AG04449 (cell line): ENCODE data around the gene NDUFC2.
"Not testable (repeated sequence)": the region's sequence is repeated elsewhere in the genome, so short reads cannot be mapped to it uniquely, and the experiment has no call there.

Experiments
- CTCF ChIA-PET: fragments of 350-600 bp; formaldehyde crosslinking; extraction: SDS; loops from one replicate; lab custom pipeline; 2021; ENCODE audit warnings: antibody characterized with exemption; lab: Yijun Ruan, JAX
- POLR2A ChIA-PET: fragments of 400-600, 350-600 bp; formaldehyde crosslinking; extraction: SDS; loops from one replicate; lab custom pipeline; 2020; ENCODE audit warnings: antibody characterized with exemption, inconsistent platforms; lab: Yijun Ruan, JAX
- DNase-seq: peaks from one replicate; pipeline ENCODE4 v3.0.0-alpha.2; 2010; ENCODE audit warnings: low read depth, low spot score
- H3K4me3 ChIP-seq: 2 replicates; pipeline ENCODE4 v1.5.1; 2011; ENCODE audit warnings: low read depth, mild to moderate bottlenecking, control low read depth, low read length
- TF ChIP-seq, protein P1 (sequence below): IDR thresholded peaks from one replicate; pipeline ENCODE4 v1.5.1; 2011; ENCODE audit warnings: mild to moderate bottlenecking, moderate library complexity, low read length, control low read depth, inconsistent platforms; ENCODE audit not compliant: insufficient read depth; ENCODE audit errors: missing control alignments

NDUFC2 gene

DNA sequence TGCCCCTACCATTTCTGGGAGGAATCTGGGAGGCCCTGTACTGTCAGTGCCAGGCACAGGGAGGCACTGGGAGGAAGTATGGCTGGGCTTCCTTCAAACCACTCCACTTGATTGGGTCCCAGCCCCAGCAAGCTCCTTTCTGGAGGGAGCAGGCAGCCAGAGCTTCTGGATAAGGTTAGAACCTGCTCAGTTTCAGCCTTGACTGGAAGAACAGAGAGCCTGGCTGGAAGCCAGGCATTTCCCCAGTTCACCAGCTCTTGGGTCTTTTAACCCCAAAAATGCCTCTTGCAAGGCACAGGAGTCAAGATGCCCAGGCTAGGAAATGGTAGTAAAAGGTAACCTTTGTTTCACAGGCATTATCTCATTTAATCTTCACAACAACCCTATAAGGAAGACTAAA lies 47.6 kb downstream of the NDUFC2 start:
- no peak overlapping the region for H3K4me3 ChIP-seq
- no peak for DNase-seq
- TF ChIP-seq, protein P1, sequence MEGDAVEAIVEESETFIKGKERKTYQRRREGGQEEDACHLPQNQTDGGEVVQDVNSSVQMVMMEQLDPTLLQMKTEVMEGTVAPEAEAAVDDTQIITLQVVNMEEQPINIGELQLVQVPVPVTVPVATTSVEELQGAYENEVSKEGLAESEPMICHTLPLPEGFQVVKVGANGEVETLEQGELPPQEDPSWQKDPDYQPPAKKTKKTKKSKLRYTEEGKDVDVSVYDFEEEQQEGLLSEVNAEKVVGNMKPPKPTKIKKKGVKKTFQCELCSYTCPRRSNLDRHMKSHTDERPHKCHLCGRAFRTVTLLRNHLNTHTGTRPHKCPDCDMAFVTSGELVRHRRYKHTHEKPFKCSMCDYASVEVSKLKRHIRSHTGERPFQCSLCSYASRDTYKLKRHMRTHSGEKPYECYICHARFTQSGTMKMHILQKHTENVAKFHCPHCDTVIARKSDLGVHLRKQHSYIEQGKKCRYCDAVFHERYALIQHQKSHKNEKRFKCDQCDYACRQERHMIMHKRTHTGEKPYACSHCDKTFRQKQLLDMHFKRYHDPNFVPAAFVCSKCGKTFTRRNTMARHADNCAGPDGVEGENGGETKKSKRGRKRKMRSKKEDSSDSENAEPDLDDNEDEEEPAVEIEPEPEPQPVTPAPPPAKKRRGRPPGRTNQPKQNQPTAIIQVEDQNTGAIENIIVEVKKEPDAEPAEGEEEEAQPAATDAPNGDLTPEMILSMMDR = no peak
- CTCF ChIA-PET = interaction anchor here (9.6 kb wide), 1 partner anchor 14 kb away, joined by 90 read pairs; no protein-coding TSS in a partner anchor
- POLR2A ChIA-PET = no interaction called here

DNA sequence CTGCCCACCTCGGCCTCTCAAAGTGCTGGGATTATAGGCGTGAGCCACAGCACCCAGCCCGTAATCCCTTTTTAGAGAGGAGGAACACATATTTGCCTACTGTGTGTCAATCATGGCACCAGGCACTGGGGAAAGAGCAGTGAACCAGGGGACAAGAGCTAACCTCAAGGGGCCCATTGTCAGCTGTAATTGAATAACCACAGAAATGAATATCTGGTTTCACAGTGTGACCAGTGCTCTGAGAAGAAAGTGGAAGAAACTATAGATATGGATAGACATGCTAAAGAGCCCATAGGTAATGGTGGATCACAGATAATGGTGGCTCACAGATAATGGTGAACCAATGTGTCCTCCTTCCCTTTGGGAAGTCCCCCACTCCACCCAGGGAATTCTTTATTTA lies 48.0 kb downstream of the NDUFC2 start:
- POLR2A ChIA-PET = no interaction called here
- TF ChIP-seq, protein P1 = no peak
- CTCF ChIA-PET = interaction anchor here (1.2 to 9.6 kb wide), 2 partner anchors 11 to 15 kb away, joined by 4 to 90 read pairs; no protein-coding TSS in a partner anchor
- DNase-seq = no peak
- no peak overlapping the region for H3K4me3 ChIP-seq

DNA sequence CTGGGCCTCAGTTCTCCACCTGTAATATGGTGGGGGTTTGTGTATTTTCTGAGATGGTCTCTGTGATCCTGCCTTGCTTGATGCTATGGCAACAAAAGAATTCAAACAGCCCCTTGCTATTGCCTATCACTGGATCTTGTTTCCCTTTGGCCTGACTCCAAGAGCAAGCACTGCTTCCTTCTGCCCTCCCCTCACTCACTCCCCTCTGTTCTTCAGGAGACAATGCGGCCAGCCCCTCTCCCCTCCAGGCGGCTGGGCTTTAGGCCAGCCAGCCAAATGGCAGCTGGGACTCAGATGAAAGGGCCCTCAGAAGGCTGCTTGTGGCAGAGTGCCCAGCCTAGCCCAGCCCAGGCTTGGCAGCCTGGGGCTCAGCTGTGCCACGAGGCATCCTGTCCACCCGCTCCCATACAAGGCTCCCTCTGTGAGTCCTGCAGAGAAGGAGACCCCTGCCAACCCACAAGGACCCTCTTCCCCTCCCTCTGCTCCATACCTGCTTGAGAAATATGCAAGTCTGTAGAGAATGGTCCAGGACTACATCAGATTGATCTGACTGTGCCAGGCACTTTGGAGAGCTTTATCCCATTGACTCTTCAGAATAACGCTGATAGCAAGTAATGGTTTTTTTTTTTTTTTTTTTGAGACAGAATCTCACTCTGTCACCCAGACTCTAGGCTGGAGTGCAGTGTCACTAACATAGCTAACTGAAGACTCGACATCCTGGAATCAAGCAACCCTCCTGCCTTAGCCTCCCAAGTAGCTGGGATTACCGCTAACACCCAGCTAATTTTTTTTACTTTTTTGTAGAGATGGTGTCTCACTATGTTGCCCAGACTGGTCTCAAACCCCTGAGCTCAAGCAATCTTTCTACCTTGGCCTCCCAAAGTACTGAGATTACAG lies 49.0 kb downstream of the NDUFC2 start:
- H3K4me3 ChIP-seq = no peak overlapping the region
- TF ChIP-seq, protein P1 = no peak
- CTCF ChIA-PET = interaction anchor here (0.9 to 9.6 kb wide), 3 partner anchors 10 to 40 kb away, joined by 3 to 90 read pairs (median 4); no protein-coding TSS in a partner anchor
- POLR2A ChIA-PET = no interaction called here
- DNase-seq = no peak

DNA sequence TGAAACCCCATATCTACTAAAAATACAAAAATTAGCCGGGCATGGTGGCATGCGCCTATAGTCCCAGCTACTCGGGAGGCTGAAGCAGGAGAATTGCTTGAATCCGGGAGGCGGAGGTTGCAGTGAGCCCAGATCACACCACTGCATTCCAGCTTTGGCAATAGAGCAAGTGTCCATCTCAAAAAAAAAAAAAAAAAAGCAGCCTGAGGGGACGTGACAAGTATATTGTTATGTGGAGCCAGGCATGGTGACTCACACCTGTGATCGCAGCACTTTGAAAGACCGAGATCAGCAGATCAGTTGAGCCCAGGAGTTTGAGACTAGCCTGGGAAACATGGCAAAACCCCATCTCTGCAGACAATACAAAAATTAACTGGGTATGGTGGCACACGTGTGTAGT lies 51.2 kb downstream of the NDUFC2 start:
- DNase-seq, H3K4me3 ChIP-seq, POLR2A ChIA-PET: not testable (repeated sequence)
- CTCF ChIA-PET = interaction anchor here (9.6 kb wide), 1 partner anchor 18 kb away, joined by 90 read pairs; no protein-coding TSS in a partner anchor

DNA sequence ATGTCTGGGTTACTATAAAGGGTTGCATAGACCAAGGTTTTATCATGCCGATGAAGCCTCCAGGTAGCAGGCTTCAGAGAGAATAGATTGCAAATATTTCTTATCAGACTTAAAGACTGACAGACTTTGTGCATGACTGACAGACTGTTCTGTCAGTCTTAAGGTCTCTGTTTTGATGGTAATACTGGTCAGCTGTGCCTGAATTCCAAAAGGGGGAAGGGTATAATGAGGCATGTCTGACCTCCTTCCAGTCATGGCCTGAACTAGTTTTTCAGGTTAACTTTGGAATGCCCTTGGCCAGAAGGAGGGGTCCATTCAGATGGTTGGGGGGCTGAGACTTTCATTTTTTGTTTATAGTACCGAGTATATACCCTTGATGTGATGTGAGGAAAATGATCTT lies 51.9 kb downstream of the NDUFC2 start:
- ChIA-PET CTCF (interaction anchor here (1.2 kb wide), 1 partner anchor 18 kb away, joined by 5 read pairs; no protein-coding TSS in a partner anchor), POLR2A (no interaction called here)
- no peak for DNase-seq
- TF ChIP-seq, protein P1 = no peak
- H3K4me3 ChIP-seq = no peak overlapping the region

DNA sequence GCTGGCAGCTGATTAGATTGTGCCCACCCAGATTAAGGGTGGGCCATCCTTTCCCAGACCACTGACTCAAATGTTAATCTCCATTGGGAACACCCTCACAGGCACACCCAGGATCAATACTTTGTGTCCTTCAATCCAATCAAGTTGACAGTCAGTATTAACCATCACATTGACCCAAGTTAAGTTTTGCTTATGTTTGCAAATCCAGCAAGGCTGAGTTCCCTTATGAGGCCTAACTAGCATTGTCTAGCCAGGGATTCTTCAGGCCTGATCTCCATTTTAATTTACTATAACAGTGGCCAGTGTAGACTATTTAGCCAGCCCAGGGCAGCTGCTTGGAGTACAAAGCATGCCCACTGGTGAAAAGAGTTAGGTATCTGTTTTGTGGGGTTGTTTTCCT lies 54.3 kb downstream of the NDUFC2 start:
- no peak for DNase-seq
- POLR2A ChIA-PET = no interaction called here
- TF ChIP-seq, protein P1 = no peak
- CTCF ChIA-PET = no interaction called here
- H3K4me3 ChIP-seq = no peak overlapping the region

DNA sequence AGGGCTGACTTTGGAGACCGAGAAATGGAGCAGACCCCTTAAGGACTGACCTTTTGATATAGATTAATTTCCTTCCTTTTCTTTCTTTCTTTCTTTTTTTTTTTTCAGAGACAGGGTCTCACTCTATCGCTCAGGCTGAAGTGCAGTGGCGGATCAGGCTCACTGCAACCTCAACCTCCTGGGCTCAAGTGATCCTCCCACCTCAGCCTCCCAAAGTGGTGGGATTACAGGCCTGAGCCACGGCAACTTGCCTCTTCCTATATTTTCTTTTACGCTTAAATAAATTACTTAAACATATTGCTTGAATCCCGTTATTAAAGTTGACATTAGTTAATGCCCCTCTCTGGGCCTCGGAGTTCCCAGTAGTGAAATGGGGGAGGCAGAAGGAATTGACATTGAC lies 56.2 kb downstream of the NDUFC2 start:
- TF ChIP-seq, protein P1 = no peak
- no peak for DNase-seq
- ChIA-PET CTCF (no interaction called here), POLR2A (no interaction called here)
- peak overlapping the region; percentile 55 for H3K4me3 ChIP-seq
